Measurements from ENCODE around the gene USP20. TPM values are rescaled to one million over a fixed set of nuclear protein-coding genes. Genes with fewer than 3 reads are reported as not detected.

USP20 gene
- total RNA-seq, 1 donor from 2014 or later = 7.5 TPM

- no peak for DNase-seq (ENCODE audit: low read depth, low spot score)
Observed at GRCh38 chr9:129914051-129914450, 78.8 kb downstream of the USP20 start.

GRCh38 chr9:129916707-129917106 lies 81.4 kb downstream of the USP20 start:
- DNase-seq (ENCODE audit: low read depth, low spot score) = no peak

- DNase-seq (ENCODE audit: low read depth, low spot score) = no peak
Observed at GRCh38 chr9:129918296-129918950, 83.2 kb downstream of the USP20 start.

GRCh38 chr9:129919277-129919676 lies 84.0 kb downstream of the USP20 start:
- no peak for DNase-seq (ENCODE audit: low read depth, low spot score)

GRCh38 chr9:129919841-129920240 lies 84.6 kb downstream of the USP20 start:
- DNase-seq (ENCODE audit: low read depth, low spot score) = no peak

GRCh38 chr9:129921905-129922304 lies 86.6 kb downstream of the USP20 start:
- DNase-seq (ENCODE audit: low read depth, low spot score) = no peak

- DNase-seq (ENCODE audit: low read depth, low spot score) = no peak
Observed at GRCh38 chr9:129923589-129923988, 88.3 kb downstream of the USP20 start.

- no peak for DNase-seq (ENCODE audit: low read depth, low spot score)
Observed at GRCh38 chr9:129929496-129930125, 94.4 kb downstream of the USP20 start.

GRCh38 chr9:129930743-129931142 lies 95.5 kb downstream of the USP20 start:
- DNase-seq (ENCODE audit: low read depth, low spot score) = no peak

Other genes with a start within 250 kb of the USP20 start
- not detected in 2 replicates for gene C9orf50, start 214.4 kb upstream of the USP20 start, total RNA-seq
- 44.4 and 44.7 TPM in 2 replicates for gene NTMT1, start 209.3 kb upstream of the USP20 start, total RNA-seq
- 15.4 and 19.6 TPM in 2 replicates for gene ASB6, start 193.3 kb upstream of the USP20 start, total RNA-seq
- not detected in 2 replicates for gene PRRX2, start 169.8 kb upstream of the USP20 start, total RNA-seq
- gene PTGES, start 82.4 kb upstream of the USP20 start, total RNA-seq = 0.18 TPM in 1 of 2 replicates, not detected in the other
- 26.4 and 37.3 TPM in 2 replicates for gene TOR1B, start 32.3 kb upstream of the USP20 start, total RNA-seq
- gene TOR1A, start 11.3 kb upstream of the USP20 start, total RNA-seq = 32.6 and 39.3 TPM in 2 replicates
- gene C9orf78, start 183 bp upstream of the USP20 start, total RNA-seq = 42.3 and 49.8 TPM in 2 replicates
- 29.7 and 36.5 TPM in 2 replicates for gene FNBP1, start 207.7 kb downstream of the USP20 start, total RNA-seq
- gene GPR107, start 218.4 kb downstream of the USP20 start, total RNA-seq = 22.0 and 62.2 TPM in 2 replicates